IPS-NIHi7 (cell line): Measurements from ENCODE around the gene NOSIP.
A peak's percentile ranks its signal among the peaks of the same experiment; 100 is the strongest.
"Not testable (repeated sequence)": the region's sequence is repeated elsewhere in the genome, so short reads cannot be mapped to it uniquely, and the experiment has no call there.

Source experiments
- DNase-seq: peaks from one replicate; pipeline ENCODE4 v3.0.0; 2012; ENCODE audit warnings: mixed read lengths; ENCODE audit errors: extremely low spot score

The NOSIP gene, protein sequence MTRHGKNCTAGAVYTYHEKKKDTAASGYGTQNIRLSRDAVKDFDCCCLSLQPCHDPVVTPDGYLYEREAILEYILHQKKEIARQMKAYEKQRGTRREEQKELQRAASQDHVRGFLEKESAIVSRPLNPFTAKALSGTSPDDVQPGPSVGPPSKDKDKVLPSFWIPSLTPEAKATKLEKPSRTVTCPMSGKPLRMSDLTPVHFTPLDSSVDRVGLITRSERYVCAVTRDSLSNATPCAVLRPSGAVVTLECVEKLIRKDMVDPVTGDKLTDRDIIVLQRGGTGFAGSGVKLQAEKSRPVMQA

GRCh38 chr19:49580264-49581006 is at the start of gene NOSIP:
TSS of gene NOSIP (minus strand) at chr19:49580556. CDS start at chr19:49560691, 19,865 bp downstream.
- peak; percentile 90 for DNase-seq

- no peak for DNase-seq
Observed at GRCh38 chr19:49629659-49630058, 49.3 kb upstream of the NOSIP start.

DNA sequence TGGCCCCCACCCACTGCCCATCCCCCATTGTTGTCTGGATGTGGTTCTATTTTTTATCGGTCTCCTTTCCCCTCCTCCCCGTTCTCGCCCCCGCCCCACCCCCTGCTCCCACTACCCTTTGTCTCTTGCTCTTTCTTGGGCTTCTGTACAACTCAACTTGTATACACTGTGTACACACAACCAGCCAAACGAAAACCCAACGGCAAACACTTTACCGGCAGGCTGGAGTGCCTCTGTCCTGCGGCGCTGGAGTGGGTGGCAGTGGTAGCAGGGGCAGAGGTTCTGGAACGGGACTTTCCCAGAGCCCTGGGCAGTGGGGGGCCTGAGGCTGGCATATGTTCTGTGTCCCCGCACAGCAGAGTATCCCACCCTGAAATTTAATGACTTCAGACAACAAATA is 45.9 kb upstream of the NOSIP start:
- no peak for DNase-seq

DNA sequence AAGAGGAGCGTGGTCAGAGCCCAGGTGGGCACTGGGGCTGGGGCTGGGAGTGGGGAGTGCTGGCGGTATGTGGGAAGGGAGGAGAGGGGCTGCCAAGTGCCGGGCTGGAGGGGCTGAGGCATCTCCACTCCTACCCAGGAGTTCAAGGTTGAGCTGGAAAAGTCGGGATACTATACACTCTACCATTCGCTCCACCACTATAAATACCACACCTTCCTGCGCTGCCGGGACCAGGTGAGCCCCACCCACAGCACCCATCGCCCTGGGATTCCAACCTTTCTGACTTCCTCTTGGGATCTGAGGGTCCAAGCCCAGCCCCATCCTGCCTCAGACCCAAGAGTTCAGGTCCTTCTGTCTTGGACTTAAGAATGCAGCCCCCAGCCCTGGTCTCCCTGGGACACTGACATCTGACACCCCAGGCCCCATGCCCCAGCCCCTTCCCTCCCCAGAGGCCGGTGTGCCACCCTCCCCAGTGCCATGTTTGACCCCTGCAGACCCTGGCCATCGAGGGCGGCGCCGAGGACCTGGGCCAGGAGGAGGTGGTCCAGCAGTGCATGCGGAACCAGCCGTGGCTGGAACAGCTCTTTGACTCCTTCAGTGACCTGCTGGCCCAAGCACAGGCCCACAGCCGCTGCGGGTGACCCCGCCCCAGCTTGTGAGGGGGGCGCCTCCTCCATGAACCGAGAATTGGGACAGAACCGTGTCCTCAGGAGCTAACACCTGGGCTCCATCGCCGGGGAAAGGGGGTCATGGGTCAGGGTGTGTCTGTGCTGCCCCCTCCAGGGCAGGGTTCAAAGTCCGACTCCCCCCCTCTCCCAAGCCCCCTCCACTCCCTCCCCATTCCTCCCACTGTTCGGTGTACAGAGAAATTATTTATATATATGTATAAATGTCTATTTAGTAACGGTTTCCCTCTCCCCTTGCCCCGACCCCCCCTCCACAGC is 44.9 kb upstream of the NOSIP start:
- DNase-seq, result no peak

DNA sequence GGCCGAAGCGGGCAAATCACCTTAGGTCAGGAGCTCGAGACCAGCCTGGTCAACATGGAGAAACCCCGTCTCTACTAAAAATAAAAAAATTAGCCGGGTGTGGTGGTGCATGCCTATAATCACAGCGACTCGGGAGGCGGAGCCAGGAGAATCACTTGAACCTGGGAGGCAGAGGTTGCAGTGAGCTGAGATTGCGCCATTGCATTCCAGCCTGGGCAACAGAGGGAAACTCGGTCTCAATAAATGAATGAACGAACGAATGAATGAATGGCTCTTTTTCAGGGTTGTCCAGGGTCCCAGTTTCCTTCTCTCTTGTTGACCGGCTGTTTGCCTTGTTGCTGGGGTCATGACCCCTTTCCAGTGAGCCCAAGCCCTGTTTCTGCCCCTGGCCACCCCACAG is 37.5 kb upstream of the NOSIP start:
- DNase-seq, result not testable (repeated sequence)

GRCh38 chr19:49616945-49617344 is 36.6 kb upstream of the NOSIP start:
- no peak for DNase-seq

GRCh38 chr19:49616532-49616931 is 36.2 kb upstream of the NOSIP start:
- DNase-seq, result no peak

DNA sequence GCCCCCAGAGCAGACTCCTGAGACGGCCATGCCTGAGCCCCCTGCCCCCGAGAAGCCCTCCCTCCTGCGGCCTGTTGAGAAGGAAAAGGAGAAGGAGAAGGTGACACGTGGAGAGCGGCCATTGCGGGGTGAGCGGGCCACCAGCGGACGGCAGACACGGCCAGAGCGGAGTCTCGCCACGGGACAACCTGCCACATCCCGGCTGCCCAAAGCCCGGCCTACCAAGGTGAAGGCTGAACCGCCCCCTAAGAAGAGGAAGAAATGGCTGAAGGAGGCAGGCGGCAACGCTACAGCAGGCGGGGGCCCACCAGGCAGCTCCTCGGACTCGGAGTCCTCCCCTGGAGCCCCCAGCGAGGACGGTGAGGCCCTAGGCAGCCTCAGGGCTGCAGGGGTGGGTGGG is 35.5 kb upstream of the NOSIP start:
- DNase-seq, result no peak

DNA sequence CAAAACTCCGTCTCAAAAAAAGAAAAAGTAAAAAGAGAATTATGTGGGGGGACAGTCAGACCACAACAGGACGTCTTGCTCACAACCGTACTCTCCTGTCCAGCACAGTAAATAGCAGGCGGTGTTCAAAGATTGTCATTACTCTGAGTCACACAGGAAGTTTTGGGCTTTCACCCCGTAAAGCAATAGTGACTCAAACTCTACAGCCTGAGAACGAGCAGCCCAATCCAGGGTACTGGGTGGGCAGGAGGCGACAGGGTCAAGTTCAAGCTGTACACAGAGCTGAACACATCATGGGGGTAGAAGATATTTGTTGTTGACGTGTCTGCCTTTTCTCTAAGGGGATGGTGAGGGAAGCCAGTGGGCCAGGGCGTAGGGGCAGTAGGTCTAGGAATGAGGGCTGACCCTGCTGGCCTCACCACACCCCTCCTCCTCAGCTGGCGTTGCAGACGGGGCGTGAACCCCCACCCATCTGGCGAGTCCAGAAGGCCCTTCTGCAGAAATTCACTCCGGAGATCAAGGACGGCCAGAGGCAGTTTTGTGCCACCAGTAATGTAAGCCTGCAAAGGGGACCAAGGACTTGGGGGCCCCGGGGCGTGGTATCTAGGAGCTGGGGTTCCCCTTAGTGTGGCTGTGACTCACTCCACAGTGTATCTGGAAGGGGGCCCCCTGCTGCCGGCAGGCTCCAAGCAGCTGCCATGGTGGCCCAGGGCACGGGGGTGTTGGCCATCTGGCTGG is 33.9 kb upstream of the NOSIP start:
- no peak for DNase-seq

- no peak for DNase-seq
Observed at GRCh38 chr19:49613374-49613773, 33.0 kb upstream of the NOSIP start.

DNA sequence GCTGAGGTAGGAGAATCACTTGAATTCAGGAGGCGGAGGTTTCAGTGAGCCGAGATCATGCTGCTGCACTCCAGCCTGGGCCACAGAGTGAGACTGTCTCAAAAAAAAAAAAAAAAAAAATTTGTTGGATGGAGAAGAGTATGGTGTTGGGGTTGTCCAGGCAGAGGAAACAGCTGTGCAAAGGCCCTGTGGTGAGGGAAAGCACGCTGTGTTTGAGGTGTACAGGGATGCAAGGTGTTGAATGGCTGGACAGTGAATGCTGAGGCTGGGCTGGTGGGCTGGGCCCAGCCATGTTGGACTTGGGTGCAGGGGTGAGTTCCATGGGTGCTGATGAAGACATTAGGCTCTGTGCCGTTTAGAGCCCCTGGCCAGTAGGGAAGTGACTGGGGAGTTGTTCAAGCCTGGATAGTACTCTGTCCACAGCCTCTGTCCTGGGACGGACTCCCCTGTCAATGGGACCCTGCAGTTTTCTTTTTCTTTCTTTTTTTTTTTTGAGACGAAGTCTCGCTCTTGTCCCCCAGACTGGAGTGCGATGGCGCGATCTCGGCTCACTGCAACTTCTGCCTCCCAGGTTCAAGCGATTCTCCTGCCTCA is 29.2 kb upstream of the NOSIP start:
- no peak for DNase-seq

DNA sequence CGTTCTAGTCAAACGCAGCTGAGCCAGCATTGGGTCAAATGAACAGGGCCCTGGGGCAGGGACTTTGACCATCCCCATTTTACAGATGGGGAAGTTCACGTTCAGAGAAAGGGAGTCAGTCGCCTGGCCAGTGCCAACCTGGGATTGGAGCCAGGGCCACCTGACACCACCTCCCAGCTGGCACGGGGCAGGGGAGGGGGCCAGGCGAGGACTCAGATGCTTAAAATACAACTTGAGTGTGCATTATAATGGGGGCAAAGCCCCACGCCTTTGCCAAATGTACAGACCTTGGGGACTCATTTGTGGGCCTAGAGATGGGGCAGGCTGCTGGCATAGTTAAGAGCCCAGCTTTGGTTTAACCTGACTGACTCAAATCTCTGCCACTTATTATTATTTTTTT is 25.2 kb upstream of the NOSIP start:
- no peak for DNase-seq

DNA sequence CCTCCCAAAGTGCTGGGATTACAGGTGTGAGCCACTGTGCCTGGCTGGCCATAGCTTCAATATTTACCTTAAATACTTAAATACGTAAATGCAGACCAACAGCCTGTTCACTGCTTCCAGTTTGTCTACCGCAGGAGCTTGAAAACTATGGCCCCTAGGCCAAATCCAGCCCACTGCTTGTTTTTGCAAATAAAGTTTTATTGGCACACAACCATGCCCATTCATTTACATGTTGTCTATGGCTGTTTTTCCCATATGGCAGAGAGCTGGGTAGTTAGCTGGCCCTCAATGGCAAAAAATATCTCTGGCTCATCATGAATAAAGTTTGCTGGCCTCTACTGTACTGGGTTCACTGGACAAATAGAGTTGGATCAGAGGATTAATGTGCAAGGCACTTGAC is 22.4 kb upstream of the NOSIP start:
- DNase-seq, result no peak

GRCh38 chr19:49601482-49602038 is 21.2 kb upstream of the NOSIP start:
- no peak for DNase-seq

GRCh38 chr19:49599378-49600295 is 19.3 kb upstream of the NOSIP start:
- no peak for DNase-seq

GRCh38 chr19:49597703-49597974 is 17.3 kb upstream of the NOSIP start:
- DNase-seq, result no peak

DNA sequence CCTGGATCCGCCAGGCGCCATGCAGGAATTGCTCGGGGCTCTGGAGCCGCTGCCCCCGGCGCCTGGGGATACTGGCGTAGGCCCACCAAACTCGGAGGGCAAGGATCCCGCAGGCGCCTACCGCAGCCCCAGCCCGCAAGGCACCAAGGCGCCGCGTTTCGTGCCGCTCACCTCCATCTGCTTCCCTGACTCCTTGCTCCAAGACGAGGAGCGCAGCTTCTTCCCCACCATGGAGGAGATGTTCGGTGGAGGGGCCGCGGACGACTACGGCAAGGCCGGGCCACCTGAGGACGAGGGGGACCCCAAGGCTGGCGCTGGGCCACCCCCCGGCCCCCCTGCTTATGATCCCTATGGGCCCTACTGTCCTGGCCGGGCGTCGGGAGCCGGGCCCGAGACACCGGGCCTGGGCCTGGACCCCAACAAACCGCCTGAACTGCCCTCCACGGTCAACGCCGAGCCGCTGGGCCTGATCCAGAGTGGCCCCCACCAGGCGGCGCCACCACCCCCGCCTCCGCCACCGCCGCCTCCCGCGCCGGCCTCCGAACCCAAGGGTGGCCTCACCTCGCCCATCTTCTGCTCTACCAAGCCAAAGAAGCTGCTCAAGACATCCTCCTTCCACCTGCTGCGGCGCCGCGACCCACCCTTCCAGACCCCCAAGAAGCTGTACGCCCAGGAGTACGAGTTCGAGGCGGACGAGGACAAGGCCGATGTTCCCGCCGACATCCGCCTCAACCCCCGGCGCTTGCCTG is 16.8 kb upstream of the NOSIP start:
- DNase-seq, result no peak

DNA sequence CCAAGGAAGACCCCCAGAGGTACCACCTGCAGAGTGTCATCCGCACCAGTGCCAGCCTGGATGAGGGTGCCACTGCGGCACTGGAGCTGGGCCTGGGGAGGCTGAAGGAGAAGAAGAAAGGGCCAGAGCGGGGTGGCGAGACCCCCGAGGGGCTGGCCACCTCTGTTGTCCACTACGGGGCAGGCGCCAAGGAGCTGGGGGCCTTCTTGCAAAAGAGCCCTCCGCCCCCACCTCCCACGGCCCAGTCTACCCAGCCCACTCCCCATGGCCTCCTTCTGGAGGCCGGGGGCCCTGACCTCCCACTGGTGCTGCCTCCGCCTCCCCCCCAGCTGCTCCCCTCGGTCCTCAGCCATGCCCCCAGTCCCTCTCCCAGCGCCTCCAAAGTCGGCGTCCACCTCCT is 16.1 kb upstream of the NOSIP start:
- no peak for DNase-seq

DNA sequence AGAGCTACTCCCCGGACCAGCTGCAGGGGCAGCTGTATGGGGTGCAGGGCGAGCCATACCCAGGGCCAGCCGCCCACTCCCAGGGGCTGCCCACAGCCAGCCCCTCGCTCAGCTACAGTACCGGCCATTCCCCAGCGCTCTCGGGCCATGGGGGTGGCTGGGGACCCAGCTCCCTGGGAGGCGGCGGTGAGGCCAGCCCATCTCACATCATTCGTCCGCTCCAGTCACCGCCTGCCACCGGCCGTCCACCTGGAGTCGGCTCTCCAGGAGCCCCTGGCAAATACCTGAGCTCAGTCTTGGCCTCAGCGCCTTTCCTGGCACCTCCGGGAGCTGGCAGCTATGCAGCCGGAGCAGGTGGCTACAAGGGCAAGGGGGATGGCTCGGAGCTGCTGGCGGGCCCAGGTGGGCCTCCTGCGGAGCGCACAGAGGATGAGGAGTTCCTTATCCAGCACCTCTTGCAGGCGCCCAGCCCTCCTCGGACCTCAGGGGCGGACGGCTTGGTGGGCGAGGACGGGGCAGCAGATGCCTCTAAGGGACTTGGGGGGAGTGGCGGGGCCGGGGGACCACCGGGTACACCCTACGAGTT is 15.6 kb upstream of the NOSIP start:
- DNase-seq, result no peak
